Activated naive CD8-positive, alpha-beta T cell treated with anti-CD3 and anti-CD28 coated beads, Interleukin-2, amount 10 ng/mL, durations not matched to agents 7 days and 5 days (primary cell): ENCODE data around the gene NXPH4. TPM values are rescaled to one million over a fixed set of nuclear protein-coding genes. Genes with fewer than 3 reads are reported as not detected.
A peak's percentile ranks its signal among the peaks of the same experiment; 100 is the strongest.

Source experiments
- ATAC-seq: fragments of 150-1000 bp; cut with Tn5 transposase; one replicate; pipeline ENCODE4 v1.10.0; 2021; ENCODE audit warnings: low read depth, moderate library complexity
- POLR2A ChIA-PET: fragments of 350-600 bp; sonication (Branson Sonifier 250); formaldehyde crosslinking; loops from one replicate; lab custom pipeline; 2021; ENCODE audit warnings: antibody characterized with exemption; lab: Charles Lee
- DNase-seq: peaks from one replicate; pipeline ENCODE4 v3.0.0; 2021
- H3K27ac Mint-ChIP-seq: one replicate; pipeline ENCODE4 v1.8.0; 2022; ENCODE audit warnings: mild to moderate bottlenecking, mixed read lengths
- H3K27me3 Mint-ChIP-seq: one replicate; pipeline ENCODE4 v1.8.0; 2022; ENCODE audit warnings: mild to moderate bottlenecking, moderate library complexity, mixed read lengths
- H3K36me3 Mint-ChIP-seq: one replicate; pipeline ENCODE4 v1.8.0; 2021; ENCODE audit warnings: mild to moderate bottlenecking, mixed read lengths
- H3K4me1 Mint-ChIP-seq: one replicate; pipeline ENCODE4 v1.8.0; 2021; ENCODE audit warnings: mixed read lengths
- H3K4me3 Mint-ChIP-seq: one replicate; pipeline ENCODE4 v1.8.0; 2022; ENCODE audit warnings: mild to moderate bottlenecking, moderate library complexity, mixed read lengths
- H3K9me3 Mint-ChIP-seq: one replicate; pipeline ENCODE4 v1.8.0; 2021; ENCODE audit warnings: mixed read lengths
- total RNA-seq, 2 experiments: library from RNA; stranded (reverse); gene quantifications; one replicate each; pipeline ENCODE4 v1.2.3, GENCODE V29; 2021

Gene NXPH4
- total RNA-seq, 2 experiments from 2014 or later, result 1.7 to 2.4 TPM

DNA sequence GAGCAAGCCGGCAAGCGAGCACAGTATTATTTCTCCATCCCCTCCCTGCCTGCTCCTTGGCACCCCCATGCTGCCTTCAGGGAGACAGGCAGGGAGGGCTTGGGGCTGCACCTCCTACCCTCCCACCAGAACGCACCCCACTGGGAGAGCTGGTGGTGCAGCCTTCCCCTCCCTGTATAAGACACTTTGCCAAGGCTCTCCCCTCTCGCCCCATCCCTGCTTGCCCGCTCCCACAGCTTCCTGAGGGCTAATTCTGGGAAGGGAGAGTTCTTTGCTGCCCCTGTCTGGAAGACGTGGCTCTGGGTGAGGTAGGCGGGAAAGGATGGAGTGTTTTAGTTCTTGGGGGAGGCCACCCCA lies 3.9 kb upstream of the NXPH4 start:
- ATAC-seq, result no peak
- Mint-ChIP-seq H3K4me3 (no peak overlapping the region), H3K27ac (no peak overlapping the region), H3K9me3 (no peaks in the 10 kb centered on the region), H3K27me3 (peaks cover 37% of the 10 kb centered on the region), H3K36me3 (peaks cover 2% of the 10 kb centered on the region), H3K4me1 (peaks cover 30% of the 10 kb centered on the region)
- POLR2A ChIA-PET, result interaction anchor here (4.1 kb wide), 1 partner anchor 28 kb away, joined by 57 read pairs; a partner anchor contains a TSS
- DNase-seq, result no peak

DNA sequence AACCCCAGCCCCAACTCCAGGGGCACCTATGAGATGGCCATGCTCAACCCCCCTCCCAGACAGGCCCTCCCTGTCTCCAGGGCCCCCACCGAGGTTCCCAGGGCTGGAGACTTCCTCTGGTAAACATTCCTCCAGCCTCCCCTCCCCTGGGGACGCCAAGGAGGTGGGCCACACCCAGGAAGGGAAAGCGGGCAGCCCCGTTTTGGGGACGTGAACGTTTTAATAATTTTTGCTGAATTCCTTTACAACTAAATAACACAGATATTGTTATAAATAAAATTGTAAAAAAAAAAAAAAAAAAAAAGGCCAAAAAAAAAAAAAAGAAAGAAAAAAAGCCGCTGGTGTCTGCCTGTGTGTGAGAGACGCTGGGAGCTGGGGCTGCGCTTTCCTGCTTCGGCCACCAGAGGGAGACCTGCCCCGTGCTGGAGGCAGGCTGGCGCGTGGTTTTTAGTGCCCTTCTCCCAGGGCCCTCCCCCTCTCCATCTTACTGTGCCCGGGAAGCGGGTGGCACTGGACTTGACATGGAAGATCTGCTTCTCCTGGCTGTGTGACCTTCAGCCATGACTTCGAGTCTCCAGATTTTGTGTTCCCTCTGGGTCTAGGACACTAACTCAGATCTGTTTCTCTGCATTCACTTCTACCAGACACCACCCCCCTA lies 3.4 kb upstream of the NXPH4 start:
- H3K36me3 Mint-ChIP-seq, result peaks cover 2% of the 10 kb centered on the region
- no peak overlapping the region for H3K27ac Mint-ChIP-seq
- peak; percentile 36 for ATAC-seq
- H3K4me3 Mint-ChIP-seq, result no peak overlapping the region
- POLR2A ChIA-PET, result interaction anchor here (0.7 to 4.1 kb wide), 3 partner anchors 9 to 249 kb away, joined by 3 to 57 read pairs (median 4); a partner anchor contains a TSS
- peaks cover 42% of the 10 kb centered on the region for H3K27me3 Mint-ChIP-seq
- H3K4me1 Mint-ChIP-seq, result peaks cover 30% of the 10 kb centered on the region
- peak; percentile 86 for DNase-seq
- H3K9me3 Mint-ChIP-seq, result no peaks in the 10 kb centered on the region

GRCh38 chr12:57213763-57214397 lies 2.7 kb upstream of the NXPH4 start:
- H3K27ac Mint-ChIP-seq, result no peak overlapping the region
- H3K4me3 Mint-ChIP-seq, result peak overlapping the region; percentile 12
- peaks cover 30% of the 10 kb centered on the region for H3K4me1 Mint-ChIP-seq
- peaks cover 49% of the 10 kb centered on the region for H3K27me3 Mint-ChIP-seq
- no peak for DNase-seq
- no peaks in the 10 kb centered on the region for H3K9me3 Mint-ChIP-seq
- POLR2A ChIA-PET, result interaction anchor here (0.7 to 4.1 kb wide), 3 partner anchors 8 to 248 kb away, joined by 3 to 57 read pairs (median 4); a partner anchor contains a TSS
- no peak for ATAC-seq
- peaks cover 2% of the 10 kb centered on the region for H3K36me3 Mint-ChIP-seq

GRCh38 chr12:57214398-57214781 lies 2.2 kb upstream of the NXPH4 start:
- H3K36me3 Mint-ChIP-seq, result peaks cover 2% of the 10 kb centered on the region
- H3K9me3 Mint-ChIP-seq, result no peaks in the 10 kb centered on the region
- peaks cover 54% of the 10 kb centered on the region for H3K27me3 Mint-ChIP-seq
- no peak overlapping the region for H3K27ac Mint-ChIP-seq
- peak overlapping the region; percentile 12 for H3K4me3 Mint-ChIP-seq
- POLR2A ChIA-PET, result interaction anchor here (4.1 kb wide), 1 partner anchor 26 kb away, joined by 57 read pairs; a partner anchor contains a TSS
- DNase-seq (peak; percentile 74), ATAC-seq (peak; percentile 35)
- peaks cover 30% of the 10 kb centered on the region for H3K4me1 Mint-ChIP-seq

DNA sequence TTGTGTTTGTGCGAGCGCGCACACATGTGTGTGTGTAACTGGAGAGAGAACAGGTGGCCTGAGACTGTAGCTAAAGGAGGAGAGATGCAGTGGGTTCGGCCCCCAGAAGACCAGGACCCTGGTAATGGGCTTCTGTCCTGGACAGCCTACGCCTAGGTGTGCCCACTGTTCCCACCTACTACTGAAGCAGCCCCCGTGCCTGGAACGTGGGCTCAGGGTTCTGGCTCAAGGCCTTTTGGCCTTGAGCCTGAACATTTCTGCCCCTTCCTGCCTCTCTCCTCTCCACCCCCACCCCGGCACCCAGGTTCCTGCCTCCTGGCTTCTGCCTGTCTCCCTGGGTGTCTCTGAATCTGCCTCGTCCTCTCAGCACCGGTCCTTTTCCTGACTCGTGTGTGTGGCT lies 1.5 kb upstream of the NXPH4 start:
- ATAC-seq, result no peak
- Mint-ChIP-seq H3K36me3 (peaks cover 2% of the 10 kb centered on the region), H3K27me3 (peaks cover 60% of the 10 kb centered on the region), H3K27ac (no peak overlapping the region), H3K4me1 (peaks cover 32% of the 10 kb centered on the region), H3K4me3 (peak overlapping the region; percentile 72), H3K9me3 (no peaks in the 10 kb centered on the region)
- POLR2A ChIA-PET, result interaction anchor here (1.0 to 4.1 kb wide), 2 partner anchors 14 to 25 kb away, joined by 3 to 57 read pairs; partner anchors contain the start of gene SHMT2
- DNase-seq, result no peak

GRCh38 chr12:57215668-57216013 lies 953 bp upstream of the NXPH4 start:
- H3K4me1 Mint-ChIP-seq, result peaks cover 34% of the 10 kb centered on the region
- H3K27ac Mint-ChIP-seq, result peak overlapping the region; percentile 53
- H3K9me3 Mint-ChIP-seq, result no peaks in the 10 kb centered on the region
- H3K36me3 Mint-ChIP-seq, result peaks cover 2% of the 10 kb centered on the region
- peaks cover 61% of the 10 kb centered on the region for H3K27me3 Mint-ChIP-seq
- ATAC-seq, result peak; percentile 45
- peak; percentile 62 for DNase-seq
- POLR2A ChIA-PET, result interaction anchor here (0.6 to 4.1 kb wide), 3 partner anchors 13 to 446 kb away, joined by 3 to 57 read pairs (median 3); partner anchors contain the start of gene SHMT2
- H3K4me3 Mint-ChIP-seq, result peak overlapping the region; percentile 72

- peaks cover 76% of the 10 kb centered on the region for H3K27me3 Mint-ChIP-seq
- POLR2A ChIA-PET, result interaction anchor here (1.1 to 1.6 kb wide), 3 partner anchors 10 to 21 kb away, joined by 4 to 5 read pairs (median 5); partner anchors contain the start of gene SHMT2
- H3K27ac Mint-ChIP-seq, result no peak overlapping the region
- peaks cover 2% of the 10 kb centered on the region for H3K36me3 Mint-ChIP-seq
- H3K4me3 Mint-ChIP-seq, result peak overlapping the region; percentile 80
- DNase-seq (peak; percentile 53), ATAC-seq (no peak)
- H3K4me1 Mint-ChIP-seq, result peaks cover 44% of the 10 kb centered on the region
- H3K9me3 Mint-ChIP-seq, result no peaks in the 10 kb centered on the region
These were observed 606 bp downstream of the NXPH4 start for GRCh38 chr12:57216921-57217879.

DNA sequence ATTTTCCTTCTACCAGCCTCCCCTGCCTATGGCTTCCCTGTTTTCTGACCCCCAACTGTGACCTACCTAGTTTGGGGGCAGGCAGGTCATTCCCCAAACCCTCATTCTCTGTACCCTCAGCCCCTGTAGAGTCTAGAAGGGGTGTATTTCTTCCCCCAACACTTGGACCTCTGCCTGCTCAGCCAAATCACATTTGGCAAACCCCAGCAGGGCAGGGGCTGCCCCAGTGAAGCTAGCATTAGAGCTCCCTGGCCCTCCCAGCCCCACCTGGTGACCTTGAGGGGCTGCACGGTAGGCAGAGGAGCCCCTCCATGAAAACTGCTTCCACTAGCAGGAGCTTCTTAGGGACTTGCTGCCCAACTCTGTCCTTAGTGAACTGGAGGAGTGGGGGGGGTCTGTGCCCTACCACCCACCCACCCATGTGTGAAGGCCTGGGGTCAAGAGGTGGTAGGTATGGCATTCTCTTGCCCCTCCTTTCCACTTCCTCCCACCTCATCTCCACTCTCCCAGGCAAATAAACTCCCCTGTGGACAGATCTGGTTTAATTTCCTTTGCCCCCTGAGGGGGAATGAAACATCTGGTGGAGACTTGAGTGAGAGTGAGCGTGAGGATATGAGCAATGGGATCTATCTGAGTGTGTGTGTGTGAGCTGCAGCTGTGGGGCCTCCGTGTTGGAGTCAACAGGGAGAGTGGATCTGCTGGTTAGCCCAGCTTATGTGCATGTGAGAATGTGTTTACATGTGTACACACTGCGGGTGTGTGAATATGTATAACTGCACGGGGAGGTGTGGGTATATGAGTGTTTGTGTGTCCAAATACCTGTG lies 1.6 kb downstream of the NXPH4 start:
- Mint-ChIP-seq H3K4me1 (peaks cover 50% of the 10 kb centered on the region), H3K27ac (no peak overlapping the region), H3K27me3 (peaks cover 86% of the 10 kb centered on the region), H3K9me3 (no peaks in the 10 kb centered on the region), H3K36me3 (peaks cover 2% of the 10 kb centered on the region), H3K4me3 (no peak overlapping the region)
- no peak for ATAC-seq
- POLR2A ChIA-PET, result interaction anchor here (1.1 to 1.6 kb wide), 2 partner anchors 9 to 20 kb away, joined by 4 to 5 read pairs; no protein-coding TSS in a partner anchor
- DNase-seq, result no peak

- Mint-ChIP-seq H3K36me3 (peaks cover 2% of the 10 kb centered on the region), H3K27me3 (peaks cover 86% of the 10 kb centered on the region), H3K4me3 (no peak overlapping the region), H3K27ac (no peak overlapping the region), H3K4me1 (peaks cover 47% of the 10 kb centered on the region), H3K9me3 (no peaks in the 10 kb centered on the region)
- ATAC-seq (no peak), DNase-seq (no peak)
- POLR2A ChIA-PET, result interaction anchor here (1.4 kb wide), 1 partner anchor 10 kb away, joined by 5 read pairs; the partner anchor contains the start of gene SHMT2
These were observed 2.8 kb downstream of the NXPH4 start for GRCh38 chr12:57219205-57219992.

GRCh38 chr12:57219993-57220754 lies 3.6 kb downstream of the NXPH4 start:
- Mint-ChIP-seq H3K4me1 (peaks cover 44% of the 10 kb centered on the region), H3K27me3 (peaks cover 84% of the 10 kb centered on the region), H3K9me3 (no peaks in the 10 kb centered on the region), H3K36me3 (peaks cover 2% of the 10 kb centered on the region), H3K27ac (no peak overlapping the region), H3K4me3 (no peak overlapping the region)
- DNase-seq (no peak), ATAC-seq (no peak)
- POLR2A ChIA-PET, result interaction anchor here (1.4 kb wide), 1 partner anchor 10 kb away, joined by 5 read pairs; the partner anchor contains the start of gene SHMT2

DNA sequence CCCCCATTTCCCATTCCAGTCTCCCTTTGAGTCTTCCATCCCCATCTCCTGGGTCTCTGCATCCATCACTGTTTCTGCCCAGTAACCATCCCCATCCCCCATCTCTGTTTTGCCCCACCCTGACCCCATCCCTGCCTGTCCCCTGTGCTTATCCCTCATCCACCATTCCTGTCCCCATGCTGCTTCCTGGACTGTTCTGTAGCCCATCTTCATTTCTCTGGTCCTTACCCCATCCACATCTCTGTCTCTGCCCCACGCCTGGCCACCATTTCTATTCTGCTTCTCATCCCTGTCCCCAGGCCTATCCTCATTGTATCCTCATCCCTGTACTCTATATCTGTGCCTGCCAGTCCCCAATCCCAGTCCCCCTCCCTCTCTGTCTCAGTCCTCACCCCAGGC lies 4.2 kb downstream of the NXPH4 start:
- POLR2A ChIA-PET, result interaction anchor here (1.1 kb wide), 1 partner anchor 9 kb away, joined by 3 read pairs; the partner anchor contains the start of gene SHMT2
- no peak for ATAC-seq
- Mint-ChIP-seq H3K27me3 (peaks cover 81% of the 10 kb centered on the region), H3K9me3 (no peaks in the 10 kb centered on the region), H3K4me3 (no peak overlapping the region), H3K27ac (no peak overlapping the region), H3K4me1 (peaks cover 42% of the 10 kb centered on the region), H3K36me3 (peaks cover 2% of the 10 kb centered on the region)
- no peak for DNase-seq
